ENCODE results near the gene PHLDB2. TPM values are rescaled to one million over a fixed set of nuclear protein-coding genes. Genes with fewer than 3 reads are reported as not detected.

Gene PHLDB2
- total RNA-seq: 10 to 100 TPM; 22.4 to 67.1 (median 42.7) TPM

- TF ChIP-seq EP300 (IDR thresholded peaks at IDR 0.05) (no peak), POLR2A (IDR thresholded peaks at IDR 0.05) (peak in 1 of 4 donors; percentile 39), POLR2AphosphoS5 (IDR thresholded peaks at IDR 0.05) (peak in 1 of 2 donors; percentile 48)
- TF ChIP-seq, protein P1, sequence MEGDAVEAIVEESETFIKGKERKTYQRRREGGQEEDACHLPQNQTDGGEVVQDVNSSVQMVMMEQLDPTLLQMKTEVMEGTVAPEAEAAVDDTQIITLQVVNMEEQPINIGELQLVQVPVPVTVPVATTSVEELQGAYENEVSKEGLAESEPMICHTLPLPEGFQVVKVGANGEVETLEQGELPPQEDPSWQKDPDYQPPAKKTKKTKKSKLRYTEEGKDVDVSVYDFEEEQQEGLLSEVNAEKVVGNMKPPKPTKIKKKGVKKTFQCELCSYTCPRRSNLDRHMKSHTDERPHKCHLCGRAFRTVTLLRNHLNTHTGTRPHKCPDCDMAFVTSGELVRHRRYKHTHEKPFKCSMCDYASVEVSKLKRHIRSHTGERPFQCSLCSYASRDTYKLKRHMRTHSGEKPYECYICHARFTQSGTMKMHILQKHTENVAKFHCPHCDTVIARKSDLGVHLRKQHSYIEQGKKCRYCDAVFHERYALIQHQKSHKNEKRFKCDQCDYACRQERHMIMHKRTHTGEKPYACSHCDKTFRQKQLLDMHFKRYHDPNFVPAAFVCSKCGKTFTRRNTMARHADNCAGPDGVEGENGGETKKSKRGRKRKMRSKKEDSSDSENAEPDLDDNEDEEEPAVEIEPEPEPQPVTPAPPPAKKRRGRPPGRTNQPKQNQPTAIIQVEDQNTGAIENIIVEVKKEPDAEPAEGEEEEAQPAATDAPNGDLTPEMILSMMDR (IDR thresholded peaks at IDR 0.05): peak in 1 of 6 experiments; percentile 6
- DNase-seq (peak; percentile 60 to 93), ATAC-seq (ENCODE audit: low FRiP score in 2 of 2) (peak; percentile 87 to 94)
- Histone ChIP-seq H3K4me3 (peak within 1 kb of the TSS; percentile 51 to 71 (median 68)), H3K9me3 (no peaks in the 10 kb centered on the region), H3K36me3 (no peaks in the 10 kb centered on the region), H3K4me1 (peaks cover 10 to 26% (median 19%) of the 10 kb centered on the region in 4 donors), H3K27me3 (peaks cover 0 to 3% (median 0%) of the 10 kb centered on the region in 4 donors), H3K27ac (peak within 1 kb of the TSS; percentile 82 to 96 (median 90))
- 3 to 14% methylated on average over 6 to 47 of the region's 78 CpGs for WGBS, 2 donors
Observed at GRCh38 chr3:111859061-111859973, at the start of gene PHLDB2. Gene PHLDB2 (plus strand): TSS chr3:111859265. CDS start chr3:111884078, 24,813 bp downstream.

GRCh38 chr3:111810909-111811308 lies 48.2 kb upstream of the PHLDB2 start:
- Histone ChIP-seq H3K36me3 (no peaks in the 10 kb centered on the region), H3K27ac (no peak overlapping the region), H3K9me3 (peaks cover 0 to 5% (median 0%) of the 10 kb centered on the region in 4 donors), H3K4me1 (peaks cover 0 to 5% (median 3%) of the 10 kb centered on the region in 4 donors), H3K27me3 (no peaks in the 10 kb centered on the region), H3K4me3 (no peak overlapping the region)
- DNase-seq: no peak
- no peak for TF ChIP-seq POLR2A (IDR thresholded peaks at IDR 0.05)
- TF ChIP-seq EP300 (IDR thresholded peaks at IDR 0.05): no peak
- TF ChIP-seq POLR2AphosphoS5 (IDR thresholded peaks at IDR 0.05): no peak
- TF ChIP-seq, protein P1 (IDR thresholded peaks at IDR 0.05): no peak
- ATAC-seq (ENCODE audit: low FRiP score in 2 of 2): peak in 1 of 2 donors; percentile 64

DNA sequence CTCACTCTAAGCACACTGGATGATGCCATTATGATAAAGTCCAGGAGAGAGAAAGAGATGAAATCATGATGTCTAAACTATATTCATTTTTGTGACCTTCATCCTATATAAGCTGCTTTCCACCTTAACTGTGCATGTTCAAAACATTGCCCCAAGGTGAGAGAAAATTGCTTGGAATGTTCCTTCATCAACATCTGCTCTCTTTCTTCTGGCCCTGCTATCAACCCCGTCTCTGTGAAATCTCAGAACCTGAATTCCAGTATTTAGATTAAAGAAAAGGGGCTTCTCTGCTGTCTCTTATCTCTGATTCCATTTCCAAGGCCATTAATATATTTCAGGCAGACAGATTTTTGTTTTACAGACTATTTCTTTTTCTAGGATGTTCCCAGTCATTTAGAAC lies 47.3 kb upstream of the PHLDB2 start:
- ATAC-seq (ENCODE audit: low FRiP score in 2 of 2) (no peak), DNase-seq (no peak)
- no peaks in the 10 kb centered on the region for H3K36me3 ChIP-seq
- peaks cover 0 to 5% (median 0%) of the 10 kb centered on the region in 4 donors for H3K9me3 ChIP-seq
- H3K4me1 ChIP-seq: peaks cover 0 to 5% (median 3%) of the 10 kb centered on the region in 4 donors
- no peaks in the 10 kb centered on the region for H3K27me3 ChIP-seq
- no peak overlapping the region for H3K27ac ChIP-seq
- TF ChIP-seq EP300 (IDR thresholded peaks at IDR 0.05) (no peak), POLR2AphosphoS5 (IDR thresholded peaks at IDR 0.05) (no peak), POLR2A (IDR thresholded peaks at IDR 0.05) (no peak)
- TF ChIP-seq, protein P1 (IDR thresholded peaks at IDR 0.05): no peak
- no peak overlapping the region for H3K4me3 ChIP-seq
- 60 to 84% methylated on average over 1 of the region's 1 CpG for WGBS, 2 donors

GRCh38 chr3:111812701-111813100 lies 46.4 kb upstream of the PHLDB2 start:
- no peaks in the 10 kb centered on the region for H3K27me3 ChIP-seq
- peaks cover 0 to 5% (median 3%) of the 10 kb centered on the region in 4 donors for H3K4me1 ChIP-seq
- H3K9me3 ChIP-seq: peaks cover 0 to 5% (median 0%) of the 10 kb centered on the region in 4 donors
- no peaks in the 10 kb centered on the region for H3K36me3 ChIP-seq
- ATAC-seq (ENCODE audit: low FRiP score in 2 of 2) (no peak), DNase-seq (no peak)
- H3K27ac ChIP-seq: no peak overlapping the region
- WGBS, 2 donors: 68 to 77% methylated on average over 1 of the region's 1 CpG
- no peak overlapping the region for H3K4me3 ChIP-seq
- TF ChIP-seq, protein P1 (IDR thresholded peaks at IDR 0.05): no peak
- TF ChIP-seq EP300 (IDR thresholded peaks at IDR 0.05): no peak
- TF ChIP-seq POLR2AphosphoS5 (IDR thresholded peaks at IDR 0.05): no peak

Measured in upper lobe of left lung (tissue), 6 donors.